GM18499 (cell line): ENCODE data around the gene DOCK6.

Source experiments
- ATAC-seq: cut with Tn5 transposase; IDR thresholded peaks from one replicate; pipeline ENCODE4 v1.9.1; 2021; ENCODE audit warnings: moderate number of reproducible peaks; ENCODE audit not compliant: insufficient read depth, unreplicated experiment

DOCK6 gene

DNA sequence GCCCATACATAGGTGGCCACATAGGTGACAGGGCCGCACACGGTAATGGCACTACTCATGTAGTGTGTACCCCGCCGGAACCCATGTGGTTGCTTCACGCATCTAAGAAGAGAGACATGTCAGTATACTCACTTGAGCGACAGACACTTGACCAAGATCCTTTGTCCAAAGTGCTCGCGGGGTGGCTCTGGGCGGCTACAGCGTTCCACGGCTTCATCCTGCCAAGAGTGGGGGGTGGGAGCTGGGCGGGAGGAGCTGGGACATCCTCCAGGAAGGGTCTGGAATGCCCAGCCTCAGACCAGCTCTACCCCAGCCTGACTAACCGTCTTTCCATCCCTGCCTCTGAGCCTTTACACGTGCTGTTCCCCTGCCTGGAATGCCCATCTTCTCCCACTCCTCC, 14.4 kb downstream of the DOCK6 start:
- ATAC-seq = no peak

DNA sequence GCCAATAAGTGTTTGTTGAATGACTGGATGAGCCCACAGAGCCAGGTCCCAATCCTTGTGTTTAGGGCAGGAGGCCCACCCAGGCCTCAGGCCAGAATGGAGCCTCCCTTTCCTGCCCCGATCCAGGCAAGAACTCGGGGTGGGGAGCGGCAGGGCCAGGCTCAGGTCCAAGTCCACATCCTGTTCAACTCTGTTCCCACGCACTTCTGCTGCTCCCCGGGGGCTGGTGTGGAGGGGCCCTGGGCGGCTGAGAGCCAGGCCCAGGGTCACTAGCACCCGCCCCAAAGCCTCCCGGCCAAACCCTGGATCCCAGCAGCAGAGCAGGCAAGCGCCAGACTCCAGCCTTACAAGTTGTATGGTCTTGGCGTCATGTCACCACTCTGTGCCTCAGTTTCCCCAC, 14.9 kb downstream of the DOCK6 start:
- ATAC-seq = no peak

DNA sequence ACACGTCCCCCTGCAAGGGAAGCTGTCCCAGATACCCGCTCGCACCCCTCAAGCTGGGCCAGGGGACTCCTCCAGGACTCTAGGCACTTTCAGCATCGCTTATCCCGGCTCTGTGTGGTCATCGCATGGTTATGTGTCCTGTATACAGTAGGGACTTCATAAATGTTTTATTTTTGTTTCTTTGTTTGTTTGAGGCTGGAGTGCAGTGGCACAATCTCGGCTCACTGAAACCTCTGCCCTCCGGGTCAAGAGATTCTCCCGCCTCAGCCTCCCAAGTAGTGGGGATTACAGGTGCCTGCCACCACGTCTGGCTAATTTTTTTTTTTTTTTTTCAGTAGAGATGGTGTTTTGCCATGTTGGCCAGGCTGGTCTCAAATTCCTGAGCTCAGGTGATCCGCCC, 15.4 kb downstream of the DOCK6 start:
- ATAC-seq = no peak

DNA sequence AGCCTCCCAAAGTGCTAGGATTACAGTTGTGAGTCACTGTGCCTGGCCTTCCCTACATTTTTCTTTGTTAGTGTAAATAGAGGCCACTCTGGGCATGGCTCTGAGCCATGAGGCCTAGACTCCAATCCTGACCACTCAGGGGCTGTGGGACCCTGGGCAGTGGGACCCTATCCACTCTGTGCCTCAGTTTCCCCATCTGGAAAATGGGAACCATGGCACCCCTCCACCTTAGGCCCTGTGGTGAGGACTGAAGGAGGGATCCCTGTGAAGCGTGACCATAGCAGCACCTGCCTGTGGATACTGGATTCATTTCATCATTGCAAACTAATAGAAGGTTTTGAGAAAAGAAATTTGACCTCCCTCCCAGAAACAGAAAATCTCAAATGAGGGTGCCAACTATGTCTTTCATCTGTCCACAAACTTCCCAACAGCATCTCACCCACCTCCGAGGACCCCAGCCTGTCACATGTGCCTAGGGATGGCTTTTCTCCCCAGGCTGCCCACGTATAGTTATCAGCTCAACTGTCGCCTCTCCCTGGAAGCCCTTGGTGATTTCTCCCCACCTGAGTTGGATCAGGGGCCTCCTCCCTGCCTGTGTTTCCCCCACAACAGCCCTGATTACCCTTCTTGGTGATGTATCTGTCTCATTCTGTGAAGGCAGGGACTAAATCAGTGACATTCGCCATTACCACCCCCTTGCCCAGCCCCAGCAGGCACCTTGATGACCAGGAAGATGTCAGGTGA, 17.3 kb downstream of the DOCK6 start:
- ATAC-seq = no peak

- no peak for ATAC-seq
Measured at GRCh38 chr19:11243798-11244169, 18.5 kb downstream of the DOCK6 start.

GRCh38 chr19:11242864-11243797, 19.2 kb downstream of the DOCK6 start:
- no peak for ATAC-seq

- no peak for ATAC-seq
Measured at GRCh38 chr19:11242025-11242424, 20.3 kb downstream of the DOCK6 start.

- ATAC-seq = no peak
Measured at GRCh38 chr19:11240008-11240444, 22.3 kb downstream of the DOCK6 start.

GRCh38 chr19:11239377-11240000, 22.8 kb downstream of the DOCK6 start, which contains the start of gene ANGPTL8:
TSS of gene ANGPTL8 (plus strand) at chr19:11239619. CDS start at chr19:11239638, 19 bp downstream.
- ATAC-seq = no peak

- no peak for ATAC-seq
Measured at GRCh38 chr19:11238781-11239376, 23.4 kb downstream of the DOCK6 start.

- no peak for ATAC-seq
Measured at GRCh38 chr19:11238041-11238440, 24.3 kb downstream of the DOCK6 start.

GRCh38 chr19:11237321-11237720, 25.0 kb downstream of the DOCK6 start:
- no peak for ATAC-seq

DNA sequence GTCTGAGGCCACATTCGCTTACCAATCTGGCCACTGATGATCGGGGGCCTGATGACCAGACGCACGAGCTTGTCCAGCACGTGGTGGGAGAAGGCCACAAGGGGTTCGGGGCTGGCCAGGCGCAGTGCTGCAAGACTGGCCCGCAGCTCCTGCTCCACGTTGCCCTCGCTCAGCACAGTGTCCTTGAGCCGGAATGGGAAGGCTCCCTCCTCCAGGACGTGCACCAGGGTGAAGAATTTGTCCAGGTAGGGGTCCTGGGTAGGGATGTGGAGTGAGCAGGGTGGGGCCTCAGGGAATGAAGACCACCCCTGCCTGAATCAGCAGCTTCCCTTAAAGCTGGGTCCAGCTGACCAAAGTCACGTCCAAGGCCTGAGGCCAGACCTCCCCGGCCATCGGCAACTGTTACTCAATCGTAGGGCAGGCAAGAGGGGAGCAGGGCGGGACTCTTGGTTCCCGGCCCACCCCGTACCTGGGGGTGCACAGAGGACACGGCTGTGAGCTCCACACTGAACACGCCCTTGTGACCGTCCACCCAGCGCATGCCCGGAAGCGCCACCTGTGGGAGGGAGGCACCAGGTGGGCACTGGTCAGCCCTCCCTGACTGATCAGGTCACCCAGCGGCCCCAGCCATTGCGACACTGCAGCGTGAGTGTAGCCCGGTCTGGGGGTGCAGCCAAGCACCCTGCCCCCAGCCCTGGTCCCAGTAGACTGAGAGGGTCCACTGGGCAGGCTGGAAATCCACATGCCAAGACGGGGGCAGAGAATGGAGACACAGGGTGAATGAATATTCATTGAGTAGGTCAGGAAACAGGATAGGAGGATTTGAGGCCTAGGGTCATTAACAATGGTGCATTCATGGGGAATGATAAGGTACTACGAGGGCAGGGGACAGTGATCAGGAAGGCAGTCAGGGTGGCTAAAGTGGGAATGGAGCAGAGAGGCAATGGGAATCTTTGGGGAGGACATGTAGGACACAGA, 25.7 kb downstream of the DOCK6 start:
- no peak for ATAC-seq

DNA sequence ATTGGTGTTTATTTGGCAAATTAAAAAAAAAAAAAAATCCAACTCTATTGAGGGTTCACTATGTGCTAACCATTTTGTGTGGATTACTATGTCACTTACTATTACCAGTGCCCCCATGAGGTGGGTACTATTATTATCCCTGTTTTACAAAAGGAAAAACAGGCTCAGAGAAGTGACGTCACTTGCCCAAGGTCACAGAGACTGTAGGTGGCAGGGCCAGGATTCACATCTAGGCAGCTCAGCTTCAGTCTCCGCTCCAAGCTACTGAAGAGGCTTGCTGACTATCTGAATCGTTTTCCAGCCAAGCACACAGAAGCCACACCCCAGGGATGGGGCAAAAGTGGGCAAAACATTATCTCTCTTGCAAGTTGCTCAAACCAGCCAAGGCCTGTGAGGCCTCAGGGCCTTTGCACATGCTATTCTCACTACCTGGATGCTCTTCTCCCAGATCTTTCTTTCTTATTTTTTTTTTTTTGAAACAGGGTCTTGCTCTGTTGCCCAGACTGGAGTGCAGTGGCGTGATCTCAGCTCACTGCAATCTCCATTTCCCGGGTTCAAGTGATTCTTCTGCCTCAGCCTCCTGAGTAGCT, 27.7 kb downstream of the DOCK6 start:
- no peak for ATAC-seq

GRCh38 chr19:11233073-11233472, 29.3 kb downstream of the DOCK6 start:
- no peak for ATAC-seq

- no peak for ATAC-seq
Measured at GRCh38 chr19:11232555-11232954, 29.8 kb downstream of the DOCK6 start.

DNA sequence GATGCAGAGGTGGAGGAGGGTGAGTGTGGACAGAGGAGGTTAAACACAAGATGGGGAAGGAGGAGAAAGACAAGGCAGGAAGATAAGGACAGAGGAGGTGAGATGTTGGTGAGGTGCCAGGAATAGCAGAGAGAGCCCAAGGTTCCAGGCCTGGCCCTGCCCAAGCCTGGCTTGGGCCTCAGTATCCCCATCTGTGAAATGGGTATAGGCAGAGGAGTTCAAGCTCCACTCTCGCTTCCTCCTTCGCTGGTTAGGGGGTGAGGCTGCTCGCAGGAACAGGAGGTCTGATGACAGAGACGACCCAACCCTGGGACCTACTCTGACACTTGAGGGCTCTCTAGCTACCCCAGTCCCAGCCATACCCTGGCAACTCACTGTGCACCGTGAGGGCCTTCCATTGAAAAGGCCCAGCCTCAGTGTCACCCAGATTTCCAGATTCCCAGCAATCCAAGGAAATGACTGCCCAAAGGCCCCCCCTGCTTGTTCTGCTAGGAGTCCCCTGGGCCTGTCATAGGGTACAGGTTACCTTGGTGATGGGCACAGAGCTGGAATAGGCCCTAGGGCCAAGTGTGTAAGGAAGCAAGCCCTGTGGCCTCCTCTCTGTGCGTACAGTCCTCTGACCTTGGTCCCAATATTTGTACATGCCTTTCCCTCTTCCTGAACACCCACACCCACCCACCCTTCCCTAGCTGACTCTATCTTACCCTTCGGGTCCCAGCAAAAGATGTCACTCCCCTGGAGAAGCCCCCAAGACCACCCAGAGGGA, 31.5 kb downstream of the DOCK6 start:
- no peak for ATAC-seq

DNA sequence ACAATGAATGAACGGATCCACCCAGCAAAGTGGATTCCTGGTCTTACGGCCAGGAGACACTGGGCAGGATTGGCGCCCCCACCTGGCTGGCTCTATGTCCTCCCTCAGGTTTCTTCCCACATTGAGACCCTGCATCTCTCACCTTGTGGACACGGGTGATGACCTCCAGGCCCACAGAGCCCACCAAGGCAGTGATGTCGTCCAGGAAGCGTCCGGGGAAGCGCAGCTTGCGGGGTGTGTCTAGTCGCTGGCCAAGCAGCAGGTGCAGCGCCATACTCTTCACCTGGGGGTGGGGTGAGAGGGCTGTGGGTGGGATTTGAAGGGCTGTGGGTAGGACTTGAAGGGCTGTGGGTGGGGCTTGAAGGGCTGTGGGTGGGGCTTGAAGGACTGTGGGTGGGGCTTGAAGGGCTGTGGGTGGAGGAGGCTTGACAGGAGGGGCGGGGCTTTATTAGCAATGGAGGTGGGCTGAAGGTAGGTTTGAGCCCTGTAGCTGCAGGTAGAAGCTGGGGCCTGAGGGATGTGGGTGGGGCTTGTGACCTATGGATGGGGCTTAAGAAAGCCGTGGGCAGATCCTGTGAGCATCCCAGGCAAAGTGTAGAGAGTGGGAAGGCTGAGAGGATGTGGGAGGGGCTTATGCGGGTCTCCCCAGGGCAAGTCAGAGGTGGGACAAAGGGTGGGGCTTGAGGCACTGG, 35.0 kb downstream of the DOCK6 start:
- ATAC-seq = no peak
